Smooth muscle cell (in vitro differentiated cells): Measurements from ENCODE around the gene YARS2. TPM values are rescaled to one million over a fixed set of nuclear protein-coding genes. Genes with fewer than 3 reads are reported as not detected.

Experiments used
- DNase-seq: peaks from one replicate; lab custom pipeline; 2025; ENCODE audit not compliant: unreplicated experiment; lab: John Stamatoyannopoulos, UW
- H2AFZ ChIP-seq: fragments of 200-600 bp; sonication (generic); 2 replicates; pipeline ENCODE4 v1.6.0; 2016; ENCODE audit warnings: antibody characterized with exemption, low read depth, mild to moderate bottlenecking
- H3F3A ChIP-seq: fragments of 200-600 bp; sonication (generic); 2 replicates; pipeline ENCODE4 v1.6.0; 2017; ENCODE audit warnings: antibody characterized with exemption, low read depth
- H3K27ac ChIP-seq: fragments of 200-600 bp; sonication (generic); 2 replicates; pipeline ENCODE4 v1.5.1; 2016; ENCODE audit warnings: low read depth, mild to moderate bottlenecking
- H3K27me3 ChIP-seq: fragments of 200-600 bp; sonication (generic); 2 replicates; pipeline ENCODE4 v1.6.1; 2016; ENCODE audit warnings: low read depth, mild to moderate bottlenecking
- H3K36me3 ChIP-seq: fragments of 200-600 bp; sonication (generic); 2 replicates; pipeline ENCODE4 v1.5.1; 2016; ENCODE audit warnings: low read depth
- H3K4me1 ChIP-seq: fragments of 200-600 bp; sonication (generic); 2 replicates; pipeline ENCODE4 v1.5.1; 2016; ENCODE audit warnings: low read depth
- H3K4me2 ChIP-seq: fragments of 200-600 bp; sonication (generic); 2 replicates; pipeline ENCODE4 v1.6.0; 2016; ENCODE audit warnings: mild to moderate bottlenecking
- H3K4me3 ChIP-seq: fragments of 200-600 bp; sonication (generic); 2 replicates; pipeline ENCODE4 v1.5.1; 2016; ENCODE audit warnings: mild to moderate bottlenecking
- H3K79me2 ChIP-seq: fragments of 200-600 bp; sonication (generic); 2 replicates; pipeline ENCODE4 v1.6.0; 2016; ENCODE audit warnings: low read depth, mild to moderate bottlenecking
- H3K9ac ChIP-seq: fragments of 200-600 bp; sonication (generic); 2 replicates; pipeline ENCODE4 v1.6.0; 2016; ENCODE audit warnings: low read depth
- H3K9me3 ChIP-seq: fragments of 200-600 bp; sonication (generic); replicated peaks from 2 replicates; pipeline ENCODE4 v1.5.1; 2016; ENCODE audit warnings: low read depth
- H4K20me1 ChIP-seq: fragments of 200-600 bp; sonication (generic); 2 replicates; pipeline ENCODE4 v1.6.0; 2016; ENCODE audit warnings: low read depth
- whole genome bisulfite sequencing: methylation state at CpG from one replicate; pipeline ENCODE4 v1.1.7; 2016; ENCODE audit warnings: low lambda C conversion rate; 5-methylcytosine and 5-hydroxymethylcytosine counted together
- polyA plus RNA-seq: library from polyadenylated mRNA; unstranded; fragments of >200 nt; fragmentation: Nextera tagmentation; extraction: Ambion mirVana; gene quantifications from 2 replicates; pipeline ENCODE4 v1.2.1, GENCODE V29; 2016
- total RNA-seq: library from RNA; depleted of rRNA; stranded (reverse); fragments of >200 nt; gene quantifications from 2 replicates; pipeline ENCODE4 v1.2.3, GENCODE V29; 2014
- TF ChIP-seq, protein P1 (sequence below): fragments of 200-600 bp; sonication (generic); IDR thresholded peaks from 2 replicates; pipeline ENCODE4 v1.5.1; 2017; ENCODE audit warnings: borderline replicate concordance, mild to moderate bottlenecking, antibody characterized with exemption; ENCODE audit not compliant: insufficient read depth, poor library complexity, severe bottlenecking

The YARS2 gene
- total and polyA plus RNA-seq, 2 experiments from 2014 or later: 25.9 to 32.6 TPM

GRCh38 chr12:32768518-32768917 lies 12.8 kb upstream of the YARS2 start:
- Histone ChIP-seq H4K20me1 (no peaks in the 10 kb centered on the region), H3K4me1 (peaks cover 14% of the 10 kb centered on the region), H3K36me3 (no peaks in the 10 kb centered on the region), H3K4me2 (no peak overlapping the region), H2AFZ (no peak overlapping the region), H3K79me2 (no peaks in the 10 kb centered on the region), H3K9me3 (no peaks in the 10 kb centered on the region), H3K27me3 (no peaks in the 10 kb centered on the region), H3K9ac (no peak overlapping the region), H3K27ac (no peak overlapping the region), H3K4me3 (no peak overlapping the region), H3F3A (no peaks in the 10 kb centered on the region)
- WGBS: 82% methylated on average over 4 of the region's 4 CpGs
- TF ChIP-seq, protein P1, sequence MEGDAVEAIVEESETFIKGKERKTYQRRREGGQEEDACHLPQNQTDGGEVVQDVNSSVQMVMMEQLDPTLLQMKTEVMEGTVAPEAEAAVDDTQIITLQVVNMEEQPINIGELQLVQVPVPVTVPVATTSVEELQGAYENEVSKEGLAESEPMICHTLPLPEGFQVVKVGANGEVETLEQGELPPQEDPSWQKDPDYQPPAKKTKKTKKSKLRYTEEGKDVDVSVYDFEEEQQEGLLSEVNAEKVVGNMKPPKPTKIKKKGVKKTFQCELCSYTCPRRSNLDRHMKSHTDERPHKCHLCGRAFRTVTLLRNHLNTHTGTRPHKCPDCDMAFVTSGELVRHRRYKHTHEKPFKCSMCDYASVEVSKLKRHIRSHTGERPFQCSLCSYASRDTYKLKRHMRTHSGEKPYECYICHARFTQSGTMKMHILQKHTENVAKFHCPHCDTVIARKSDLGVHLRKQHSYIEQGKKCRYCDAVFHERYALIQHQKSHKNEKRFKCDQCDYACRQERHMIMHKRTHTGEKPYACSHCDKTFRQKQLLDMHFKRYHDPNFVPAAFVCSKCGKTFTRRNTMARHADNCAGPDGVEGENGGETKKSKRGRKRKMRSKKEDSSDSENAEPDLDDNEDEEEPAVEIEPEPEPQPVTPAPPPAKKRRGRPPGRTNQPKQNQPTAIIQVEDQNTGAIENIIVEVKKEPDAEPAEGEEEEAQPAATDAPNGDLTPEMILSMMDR: no peak
- no peak for DNase-seq

- no peaks in the 10 kb centered on the region for H3K9me3 ChIP-seq
- TF ChIP-seq, protein P1: no peak
- no peaks in the 10 kb centered on the region for H4K20me1 ChIP-seq
- H3K4me3 ChIP-seq: no peak overlapping the region
- H3K36me3 ChIP-seq: no peaks in the 10 kb centered on the region
- no peak overlapping the region for H3K4me2 ChIP-seq
- no peaks in the 10 kb centered on the region for H3K27me3 ChIP-seq
- no peaks in the 10 kb centered on the region for H3K79me2 ChIP-seq
- 94% methylated on average over 4 of the region's 4 CpGs for WGBS
- H3K27ac ChIP-seq: no peak overlapping the region
- no peaks in the 10 kb centered on the region for H3F3A ChIP-seq
- no peak overlapping the region for H3K9ac ChIP-seq
- H2AFZ ChIP-seq: no peak overlapping the region
- peaks cover 14% of the 10 kb centered on the region for H3K4me1 ChIP-seq
- DNase-seq: no peak
Observed at GRCh38 chr12:32765906-32766305, 10.2 kb upstream of the YARS2 start.

DNA sequence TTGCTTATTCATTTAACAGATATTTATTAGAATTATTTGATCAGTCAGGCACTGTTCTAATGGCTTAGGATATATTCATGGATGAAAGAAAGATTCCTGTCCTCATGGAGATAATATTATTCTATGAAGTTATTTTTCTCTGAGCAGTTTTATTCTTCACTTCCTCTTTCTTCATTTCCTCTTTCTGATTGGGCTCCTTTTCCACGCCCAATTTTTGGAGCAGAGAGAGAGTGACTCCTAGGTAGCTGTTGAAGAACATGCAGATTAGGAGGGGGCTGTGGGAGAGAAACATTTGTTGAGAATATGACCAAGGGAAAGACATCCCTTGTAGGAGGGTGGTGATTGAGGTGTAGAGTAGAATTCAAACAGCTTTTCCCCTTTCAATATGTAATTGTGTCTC lies 6.0 kb upstream of the YARS2 start:
- no peak overlapping the region for H3K4me2 ChIP-seq
- WGBS: 85% methylated on average over 1 of the region's 1 CpG
- H3K27me3 ChIP-seq: no peaks in the 10 kb centered on the region
- H3K4me3 ChIP-seq: no peak overlapping the region
- H3K9me3 ChIP-seq: no peaks in the 10 kb centered on the region
- H3K79me2 ChIP-seq: no peaks in the 10 kb centered on the region
- no peaks in the 10 kb centered on the region for H3K36me3 ChIP-seq
- H2AFZ ChIP-seq: no peak overlapping the region
- TF ChIP-seq, protein P1: no peak
- no peaks in the 10 kb centered on the region for H3K4me1 ChIP-seq
- H4K20me1 ChIP-seq: no peaks in the 10 kb centered on the region
- no peak overlapping the region for H3K9ac ChIP-seq
- no peak overlapping the region for H3K27ac ChIP-seq
- no peak for DNase-seq
- no peaks in the 10 kb centered on the region for H3F3A ChIP-seq

- H3F3A ChIP-seq: no peaks in the 10 kb centered on the region
- no peaks in the 10 kb centered on the region for H3K27me3 ChIP-seq
- no peaks in the 10 kb centered on the region for H3K9me3 ChIP-seq
- peaks cover 8% of the 10 kb centered on the region for H3K4me1 ChIP-seq
- H3K79me2 ChIP-seq: peaks cover 21% of the 10 kb centered on the region
- H2AFZ ChIP-seq: no peak overlapping the region
- H3K36me3 ChIP-seq: peaks cover 3% of the 10 kb centered on the region
- H3K27ac ChIP-seq: no peak overlapping the region
- H3K4me3 ChIP-seq: no peak overlapping the region
- DNase-seq: no peak
- TF ChIP-seq, protein P1: no peak
- no peak overlapping the region for H3K4me2 ChIP-seq
- H4K20me1 ChIP-seq: no peaks in the 10 kb centered on the region
- 98% methylated on average over 3 of the region's 3 CpGs for WGBS
- no peak overlapping the region for H3K9ac ChIP-seq
Observed at GRCh38 chr12:32757157-32757556, 1.5 kb upstream of the YARS2 start.
